CD14-positive monocyte (primary cell): ENCODE results near the gene RAB7B. TPM values are rescaled to one million over a fixed set of nuclear protein-coding genes. Genes with fewer than 3 reads are reported as not detected.

Experiments
- DNase-seq, 3 donors: peaks; one replicate each; pipeline ENCODE4 v3.0.0-alpha.2; 2011 to 2022
- H2AFZ ChIP-seq: 2 replicates; pipeline ENCODE4 v1.6.0; 2012; ENCODE audit warnings: mild to moderate bottlenecking, low read depth, low read length, inconsistent platforms; ENCODE audit not compliant: insufficient read depth, poor library complexity, severe bottlenecking
- H3K27ac ChIP-seq, 2 donors: 1 replicate in 1 of 2; 2 replicates in 1 of 2; pipeline ENCODE4 v1.5.1; 2012 to 2013; ENCODE audit warnings: low read length in 2 of 2, control low read depth in 1 of 2, inconsistent platforms in 1 of 2, low read depth in 1 of 2, mild to moderate bottlenecking in 1 of 2
- H3K27me3 ChIP-seq, 2 donors: one replicate each; pipeline versions ENCODE4 v1.6.0 to v1.6.1; 2011 to 2013; ENCODE audit warnings: low read length in 2 of 2; ENCODE audit not compliant: control insufficient read depth in 2 of 2, insufficient read depth in 2 of 2
- H3K36me3 ChIP-seq, 2 donors: replicated peaks in 1 of 2; 1 replicate in 1 of 2; 2 replicates in 1 of 2; pipeline versions ENCODE4 v1.5.1 to v1.6.1; 2012 to 2013; ENCODE audit warnings: low read length in 2 of 2, control low read depth in 1 of 2, inconsistent platforms in 1 of 2, mild to moderate bottlenecking in 1 of 2; ENCODE audit not compliant: insufficient read depth in 2 of 2, control insufficient read depth in 1 of 2
- H3K4me1 ChIP-seq, 2 donors: 1 replicate in 1 of 2; 2 replicates in 1 of 2; pipeline versions ENCODE4 v1.5.1 to v1.6.1; 2012 to 2013; ENCODE audit warnings: low read length in 2 of 2, control low read depth in 1 of 2, inconsistent platforms in 1 of 2, mild to moderate bottlenecking in 1 of 2, moderate library complexity in 1 of 2; ENCODE audit not compliant: insufficient read depth in 2 of 2, control insufficient read depth in 1 of 2
- H3K4me2 ChIP-seq: replicated peaks from 2 replicates; pipeline ENCODE3; 2012; ENCODE audit warnings: low read length, moderate library complexity, mild to moderate bottlenecking; ENCODE audit not compliant: poor library complexity, severe bottlenecking; ENCODE audit errors: extremely low read depth
- H3K4me3 ChIP-seq, 3 experiments: fragments of 200-600 bp in 1 of 3; sonication (generic) in 1 of 3; replicated peaks in 1 of 3; 1 replicate in 2 of 3; 2 replicates in 1 of 3; pipeline ENCODE4 v1.5.1; 2011 to 2013; ENCODE audit warnings: low read length in 3 of 3, mild to moderate bottlenecking in 3 of 3, control low read depth in 2 of 3, low read depth in 2 of 3, inconsistent platforms in 1 of 3, moderate library complexity in 1 of 3
- H3K79me2 ChIP-seq: 2 replicates; pipeline ENCODE4 v1.6.0; 2012; ENCODE audit warnings: mild to moderate bottlenecking, control low read depth, inconsistent platforms, low read length, moderate library complexity; ENCODE audit not compliant: insufficient read depth
- H3K9ac ChIP-seq: 2 replicates; pipeline ENCODE4 v1.6.0; 2017; ENCODE audit warnings: low read length, mild to moderate bottlenecking; ENCODE audit not compliant: insufficient read depth, poor library complexity, severe bottlenecking
- H3K9me3 ChIP-seq, 2 donors: replicated peaks in 1 of 2; 1 replicate in 1 of 2; 2 replicates in 1 of 2; pipeline versions ENCODE4 v1.5.1 to v1.6.1; 2012 to 2013; ENCODE audit warnings: low read length in 2 of 2, control low read depth in 1 of 2; ENCODE audit not compliant: control insufficient read depth in 1 of 2, insufficient read depth in 1 of 2
- H4K20me1 ChIP-seq: 2 replicates; pipeline ENCODE4 v1.6.0; 2012; ENCODE audit warnings: mild to moderate bottlenecking, low read length, control low read depth, moderate library complexity; ENCODE audit not compliant: insufficient read depth
- H3K27ac Mint-ChIP-seq, 7 donors: one replicate each; pipeline ENCODE4 v1.8.0; 2020; ENCODE audit warnings: mild to moderate bottlenecking in 7 of 7, mixed read lengths in 7 of 7, moderate library complexity in 6 of 7, inconsistent platforms in 2 of 7
- H3K27me3 Mint-ChIP-seq, 3 donors: one replicate each; pipeline ENCODE4 v1.8.0; 2021 to 2022; ENCODE audit warnings: low read depth in 3 of 3, mild to moderate bottlenecking in 3 of 3, mixed read lengths in 3 of 3, moderate library complexity in 3 of 3, inconsistent platforms in 1 of 3
- H3K36me3 Mint-ChIP-seq, 2 donors: one replicate each; pipeline ENCODE4 v1.8.0; 2020; ENCODE audit warnings: mixed read lengths in 2 of 2, inconsistent platforms in 1 of 2, mild to moderate bottlenecking in 1 of 2
- H3K4me1 Mint-ChIP-seq: one replicate; pipeline ENCODE4 v1.8.0; 2020; ENCODE audit warnings: mild to moderate bottlenecking, mixed read lengths
- H3K4me3 Mint-ChIP-seq, 2 donors: one replicate each; pipeline ENCODE4 v1.8.0; 2020; ENCODE audit warnings: mild to moderate bottlenecking in 2 of 2, mixed read lengths in 2 of 2, moderate library complexity in 1 of 2
- H3K9me3 Mint-ChIP-seq, 7 donors: one replicate each; pipeline ENCODE4 v1.8.0; 2020 to 2022; ENCODE audit warnings: mixed read lengths in 7 of 7, mild to moderate bottlenecking in 6 of 7, moderate library complexity in 6 of 7, inconsistent platforms in 2 of 7
- CTCF ChIP-seq: fragments of 200-600 bp; IDR thresholded peaks from one replicate; pipeline ENCODE4 v1.8.0; 2022; ENCODE audit warnings: antibody characterized with exemption, mild to moderate bottlenecking
- WGBS: methylation state at CpG from one replicate; pipeline ENCODE4 v1.1.5; 2013; ENCODE audit warnings: missing lambda C conversion rate; ENCODE audit not compliant: insufficient coverage; 5-methylcytosine and 5-hydroxymethylcytosine counted together
- intact Hi-C, 2 donors: fragments of 100-400 bp; cut with micrococcal nuclease; formaldehyde crosslinking; loops; one replicate each; pipeline versions ENCODE4 v1.15.0 to v1.15.1; 2023
- polyA plus RNA-seq, 3 donors: library from polyadenylated mRNA; depleted of rRNA in 1 of 3; unstranded in 2 of 3; stranded (reverse) in 1 of 3; fragments of 300-500 nt in 2 of 3; fragments of >200 nt in 1 of 3; fragmentation: Illumina TruSeq in 2 of 3; gene quantifications; 1 replicate in 2 of 3; 2 replicates in 1 of 3; pipeline ENCODE4 v1.2.3, GENCODE V29; 2012 to 2021

Gene RAB7B
- polyA plus RNA-seq, 3 donors = 0.41 to 0.52 (median 0.47) TPM

DNA sequence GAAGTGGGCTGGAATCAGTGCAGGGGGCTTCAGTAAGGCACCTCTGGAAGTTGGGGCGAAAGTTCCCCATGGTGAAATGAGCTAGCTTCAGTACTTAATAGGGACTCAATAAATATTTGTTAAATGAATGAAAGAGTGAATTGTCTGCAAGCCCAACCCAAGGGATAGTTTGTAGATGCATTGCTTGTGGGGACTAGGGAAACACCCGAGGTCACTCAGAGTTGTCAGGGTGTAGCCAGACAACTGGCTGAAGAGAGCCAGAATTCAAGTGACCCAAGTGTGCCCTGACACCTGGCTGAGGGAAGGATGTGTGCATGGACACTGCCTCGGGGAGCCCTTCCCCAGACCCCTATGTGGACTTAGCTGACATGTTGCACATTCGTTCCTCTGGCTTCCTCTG, 58.7 kb downstream of the RAB7B start:
- peaks cover 11 to 27% (median 11%) of the 10 kb centered on the region in 3 donors for H3K27me3 Mint-ChIP-seq
- H3K4me1 Mint-ChIP-seq = peaks cover 21% of the 10 kb centered on the region
- peaks cover 0 to 2% (median 0%) of the 10 kb centered on the region in 7 donors for H3K9me3 Mint-ChIP-seq
- intact Hi-C loops = no loop called here
- Histone ChIP-seq H2AFZ (no peak overlapping the region), H4K20me1 (no peaks in the 10 kb centered on the region), H3K4me3 (no peak overlapping the region), H3K36me3 (no peaks in the 10 kb centered on the region), H3K4me2 (no peak overlapping the region), H3K79me2 (no peaks in the 10 kb centered on the region), H3K4me1 (peaks cover 10 to 31% of the 10 kb centered on the region in 2 donors), H3K9me3 (no peaks in the 10 kb centered on the region), H3K27ac (no peak overlapping the region), H3K27me3 (peaks cover 0 to 5% of the 10 kb centered on the region in 2 donors), H3K9ac (no peak overlapping the region)
- WGBS = 100% methylated on average over 1 of the region's 4 CpGs
- TF ChIP-seq CTCF = no peak
- H3K4me3 Mint-ChIP-seq = no peak overlapping the region
- no peak for DNase-seq
- H3K27ac Mint-ChIP-seq = no peak overlapping the region
- no peaks in the 10 kb centered on the region for H3K36me3 Mint-ChIP-seq

GRCh38 chr1:205943245-205943644, 60.0 kb downstream of the RAB7B start, which contains the start of gene SLC26A9:
SLC26A9 (minus strand) TSS chr1:205943456; CDS start chr1:205935820, 7,636 bp downstream.
- Mint-ChIP-seq H3K27me3 (peaks cover 14 to 36% (median 17%) of the 10 kb centered on the region in 3 donors), H3K4me1 (peaks cover 17% of the 10 kb centered on the region), H3K27ac (peak within 1 kb of the TSS in 1 of 7 donors; percentile 68), H3K4me3 (peak within 1 kb of the TSS in 1 of 2 donors; percentile 10), H3K9me3 (peaks cover 0 to 2% (median 0%) of the 10 kb centered on the region in 7 donors), H3K36me3 (no peaks in the 10 kb centered on the region)
- no peak within 1 kb of the TSS for H3K27ac ChIP-seq
- H3K36me3 ChIP-seq = no peaks in the 10 kb centered on the region
- peaks cover 6 to 30% of the 10 kb centered on the region in 2 donors for H3K4me1 ChIP-seq
- intact Hi-C loops = no loop called here
- no peaks in the 10 kb centered on the region for H3K9me3 ChIP-seq
- no peaks in the 10 kb centered on the region for H4K20me1 ChIP-seq
- H3K4me3 ChIP-seq = no peak within 1 kb of the TSS
- WGBS = 43% methylated on average over 6 of the region's 7 CpGs
- peaks cover 0 to 5% of the 10 kb centered on the region in 2 donors for H3K27me3 ChIP-seq
- H3K9ac ChIP-seq = no peak within 1 kb of the TSS
- no peaks in the 10 kb centered on the region for H3K79me2 ChIP-seq
- no peak for TF ChIP-seq CTCF
- DNase-seq = no peak
- no peak within 1 kb of the TSS for H3K4me2 ChIP-seq
- no peak within 1 kb of the TSS for H2AFZ ChIP-seq
